ENCODE measurements around the gene LHX3.

LHX3 gene

GRCh38 chr9:136205707-136205992 is 722 bp upstream of the LHX3 start:
- DNase-seq, result no peak

GRCh38 chr9:136204145-136204805 is 653 bp downstream of the LHX3 start:
- no peak for DNase-seq

GRCh38 chr9:136203408-136204144 is 1.4 kb downstream of the LHX3 start:
- no peak for DNase-seq

GRCh38 chr9:136202454-136203407 is 2.2 kb downstream of the LHX3 start:
- DNase-seq, result no peak

- DNase-seq, result no peak
Measured at GRCh38 chr9:136201609-136202453, 3.1 kb downstream of the LHX3 start.

- DNase-seq, result no peak
Measured at GRCh38 chr9:136201174-136201573, 3.8 kb downstream of the LHX3 start.

GRCh38 chr9:136200424-136200823 is 4.5 kb downstream of the LHX3 start:
- no peak for DNase-seq

- DNase-seq, result no peak
Measured at GRCh38 chr9:136199391-136200288, 5.3 kb downstream of the LHX3 start.

GRCh38 chr9:136198605-136199083 is 6.3 kb downstream of the LHX3 start:
- DNase-seq, result no peak

- no peak for DNase-seq
Measured at GRCh38 chr9:136197930-136198604, 6.9 kb downstream of the LHX3 start.

GRCh38 chr9:136197084-136197875 is 7.6 kb downstream of the LHX3 start:
- DNase-seq, result no peak

- no peak for DNase-seq
Measured at GRCh38 chr9:136196404-136197083, 8.4 kb downstream of the LHX3 start.

GRCh38 chr9:136194540-136194939 is 10.4 kb downstream of the LHX3 start:
- DNase-seq, result no peak

- DNase-seq, result no peak
Measured at GRCh38 chr9:136193891-136194279, 11.0 kb downstream of the LHX3 start.

- no peak for DNase-seq
Measured at GRCh38 chr9:136193127-136193890, 11.6 kb downstream of the LHX3 start.

GRCh38 chr9:136192289-136193126 is 12.4 kb downstream of the LHX3 start:
- no peak for DNase-seq

GRCh38 chr9:136191960-136192286 is 13.0 kb downstream of the LHX3 start:
- DNase-seq, result no peak
